B cell (primary cell): ENCODE measurements around the gene SNED1. TPM values are rescaled to one million over a fixed set of nuclear protein-coding genes. Genes with fewer than 3 reads are reported as not detected.

Experiments
- ATAC-seq: fragments of 200-7000 bp; cut with Tn5 transposase; one replicate; pipeline ENCODE4 v1.10.0; 2021; ENCODE audit warnings: low read depth, mild to moderate bottlenecking, moderate number of reproducible peaks, moderate library complexity
- CTCF ChIA-PET: fragments of 350-600 bp; sonication (Branson Sonifier 250); formaldehyde crosslinking; loops from one replicate; lab custom pipeline; 2021; ENCODE audit warnings: antibody characterized with exemption, inconsistent platforms; lab: Charles Lee
- POLR2A ChIA-PET: fragments of 350-600 bp; sonication (Branson Sonifier 250); formaldehyde crosslinking; loops from one replicate; lab custom pipeline; 2021; ENCODE audit warnings: antibody characterized with exemption; lab: Charles Lee
- DNase-seq: peaks from one replicate; pipeline ENCODE4 v3.0.0; 2013
- H2AFZ ChIP-seq: 2 replicates; pipeline ENCODE4 v1.6.1; 2012; ENCODE audit warnings: mild to moderate bottlenecking, low read depth, low read length; ENCODE audit not compliant: insufficient read depth, poor library complexity, severe bottlenecking
- H3K27ac ChIP-seq, 2 donors: 1 replicate in 1 of 2; 2 replicates in 1 of 2; pipeline ENCODE4 v1.5.1; 2012 to 2013; ENCODE audit warnings: low read length in 2 of 2, mild to moderate bottlenecking in 2 of 2, moderate library complexity in 1 of 2
- H3K27me3 ChIP-seq, 4 experiments: fragments of 200-600 bp in 1 of 4; sonication (generic) in 1 of 4; replicated peaks in 1 of 4; 1 replicate in 2 of 4; 2 replicates in 2 of 4; pipeline versions ENCODE4 v1.6.1 to v1.7.0; 2013 to 2016; ENCODE audit warnings: low read length in 3 of 4, mild to moderate bottlenecking in 2 of 4, mixed read lengths in 1 of 4, moderate library complexity in 1 of 4; ENCODE audit not compliant: insufficient read depth in 4 of 4, control insufficient read depth in 3 of 4; ENCODE audit errors: control extremely low read depth in 1 of 4
- H3K36me3 ChIP-seq, 2 experiments: replicated peaks in 1 of 2; 1 replicate in 1 of 2; 2 replicates in 1 of 2; pipeline versions ENCODE4 v1.6.1 to v1.7.1; 2013; ENCODE audit warnings: low read length in 1 of 2; ENCODE audit not compliant: insufficient read depth in 2 of 2, control insufficient read depth in 1 of 2; ENCODE audit errors: control extremely low read depth in 1 of 2, extremely low read depth in 1 of 2
- H3K4me1 ChIP-seq, 2 donors: fragments of 200-600 bp in 1 of 2; sonication (generic) in 1 of 2; 1 replicate in 1 of 2; 2 replicates in 1 of 2; pipeline versions ENCODE4 v1.5.1 to v1.6.1; 2013 to 2017; ENCODE audit warnings: low read length in 2 of 2; ENCODE audit not compliant: control insufficient read depth in 2 of 2, insufficient read depth in 2 of 2
- H3K4me2 ChIP-seq: replicated peaks from 2 replicates; pipeline ENCODE3; 2012; ENCODE audit warnings: mild to moderate bottlenecking, low read depth, low read length; ENCODE audit not compliant: poor library complexity, severe bottlenecking
- H3K4me3 ChIP-seq, 5 experiments: fragments of 200-600 bp in 1 of 5; sonication (generic) in 1 of 5; 1 replicate in 3 of 5; 2 replicates in 2 of 5; pipeline versions ENCODE4 v1.5.1 to v1.7.0; 2011 to 2016; ENCODE audit warnings: low read length in 4 of 5, mild to moderate bottlenecking in 4 of 5, low read depth in 2 of 5, control low read depth in 1 of 5, moderate library complexity in 1 of 5; ENCODE audit not compliant: insufficient read depth in 1 of 5; ENCODE audit errors: control extremely low read depth in 1 of 5, extremely low read depth in 1 of 5
- H3K79me2 ChIP-seq: fragments of 200-600 bp; sonication (generic); one replicate; pipeline ENCODE4 v1.6.0; 2016; ENCODE audit warnings: low read length; ENCODE audit not compliant: control insufficient read depth, insufficient read depth
- H3K9ac ChIP-seq: fragments of 200-600 bp; sonication (generic); 2 replicates; pipeline ENCODE4 v1.6.1; 2017; ENCODE audit warnings: mild to moderate bottlenecking, low read length, moderate library complexity
- H3K9me3 ChIP-seq, 3 donors: one replicate each; pipeline versions ENCODE4 v1.6.1 to v1.7.1; 2013; ENCODE audit warnings: low read length in 2 of 3; ENCODE audit not compliant: control insufficient read depth in 2 of 3, insufficient read depth in 1 of 3; ENCODE audit errors: control extremely low read depth in 1 of 3
- H4K20me1 ChIP-seq: 2 replicates; pipeline ENCODE4 v1.6.0; 2012; ENCODE audit warnings: mild to moderate bottlenecking, low read length; ENCODE audit not compliant: insufficient read depth, control insufficient read depth, poor library complexity, severe bottlenecking
- H3K27ac Mint-ChIP-seq: one replicate; pipeline ENCODE4 v1.8.0; 2021; ENCODE audit warnings: mixed read lengths
- H3K27me3 Mint-ChIP-seq: one replicate; pipeline ENCODE4 v1.8.0; 2021; ENCODE audit warnings: mixed read lengths
- H3K4me1 Mint-ChIP-seq: one replicate; pipeline ENCODE4 v1.8.0; 2021; ENCODE audit warnings: mixed read lengths
- H3K4me3 Mint-ChIP-seq: one replicate; pipeline ENCODE4 v1.8.0; 2021; ENCODE audit warnings: mixed read lengths
- H3K9me3 Mint-ChIP-seq: one replicate; pipeline ENCODE4 v1.8.0; 2022; ENCODE audit warnings: mixed read lengths; ENCODE audit not compliant: insufficient read depth
- CTCF ChIP-seq: fragments of 200-600 bp; IDR thresholded peaks from one replicate; pipeline ENCODE4 v1.8.0; 2022; ENCODE audit warnings: antibody characterized with exemption, mild to moderate bottlenecking
- EZH2 ChIP-seq: IDR thresholded peaks from 2 replicates; pipeline ENCODE4 v1.6.1; 2012; ENCODE audit warnings: borderline replicate concordance, low read depth, mild to moderate bottlenecking, moderate library complexity, low read length; ENCODE audit not compliant: insufficient read depth, poor library complexity, severe bottlenecking
- WGBS: methylation state at CpG from one replicate; pipeline ENCODE4 v1.1.5; 2013; ENCODE audit warnings: missing lambda C conversion rate; ENCODE audit not compliant: insufficient coverage; 5-methylcytosine and 5-hydroxymethylcytosine counted together
- intact Hi-C: fragments of 100-400 bp; cut with micrococcal nuclease; formaldehyde crosslinking; loops from one replicate; pipeline ENCODE4 v1.10.0; 2022
- polyA plus RNA-seq: library from polyadenylated mRNA; depleted of rRNA; stranded (reverse); fragments of >200 nt; gene quantifications from 2 replicates; pipeline ENCODE4 v1.2.3, GENCODE V29; 2012
- total RNA-seq, 2 donors: library from RNA; stranded (reverse); fragments of 120-200 nt in 1 of 2; gene quantifications; 1 replicate in 1 of 2; 2 replicates in 1 of 2; pipeline versions ENCODE4 v1.2.3 to v1.2.4, GENCODE V29; 2013 to 2022

Gene SNED1
- total and polyA plus RNA-seq, 2 donors (not counting 1 experiment from before 2014, with no cell fraction given) = 25.5 to 336 TPM

- Histone ChIP-seq H3K4me3 (no peak overlapping the region), H3K4me2 (no peak overlapping the region), H4K20me1 (no peaks in the 10 kb centered on the region), H3K36me3 (no peaks in the 10 kb centered on the region), H3K4me1 (no peaks in the 10 kb centered on the region), H3K27ac (no peak overlapping the region), H3K27me3 (peaks cover 0 to 4% (median 0%) of the 10 kb centered on the region in 4 experiments), H2AFZ (no peak overlapping the region), H3K9me3 (peaks cover 0 to 7% (median 0%) of the 10 kb centered on the region in 3 donors), H3K9ac (no peak overlapping the region), H3K79me2 (no peaks in the 10 kb centered on the region)
- ChIA-PET POLR2A (no interaction called here), CTCF (no interaction called here)
- Mint-ChIP-seq H3K4me1 (no peaks in the 10 kb centered on the region), H3K27ac (no peak overlapping the region), H3K9me3 (peaks cover 2% of the 10 kb centered on the region), H3K27me3 (peaks cover 24% of the 10 kb centered on the region), H3K4me3 (no peak overlapping the region)
- TF ChIP-seq EZH2 = no peak
- TF ChIP-seq CTCF = no peak
- no peak for DNase-seq
- no peak for ATAC-seq
- 60% methylated on average over 15 of the region's 17 CpGs for WGBS
- intact Hi-C loops = no loop called here
Measured at GRCh38 chr2:240972636-240973521, 25.5 kb upstream of the SNED1 start.
